Measurements from ENCODE around the gene PIGQ. TPM values are rescaled to one million over a fixed set of nuclear protein-coding genes. Genes with fewer than 3 reads are reported as not detected.

The PIGQ gene
- total and polyA plus RNA-seq, 2 of the 13 experiments (the other 11 are each of a cell fraction or from before 2014, with no cell fraction given) = 7.7 to 19.7 TPM

- TF ChIP-seq, protein P1, sequence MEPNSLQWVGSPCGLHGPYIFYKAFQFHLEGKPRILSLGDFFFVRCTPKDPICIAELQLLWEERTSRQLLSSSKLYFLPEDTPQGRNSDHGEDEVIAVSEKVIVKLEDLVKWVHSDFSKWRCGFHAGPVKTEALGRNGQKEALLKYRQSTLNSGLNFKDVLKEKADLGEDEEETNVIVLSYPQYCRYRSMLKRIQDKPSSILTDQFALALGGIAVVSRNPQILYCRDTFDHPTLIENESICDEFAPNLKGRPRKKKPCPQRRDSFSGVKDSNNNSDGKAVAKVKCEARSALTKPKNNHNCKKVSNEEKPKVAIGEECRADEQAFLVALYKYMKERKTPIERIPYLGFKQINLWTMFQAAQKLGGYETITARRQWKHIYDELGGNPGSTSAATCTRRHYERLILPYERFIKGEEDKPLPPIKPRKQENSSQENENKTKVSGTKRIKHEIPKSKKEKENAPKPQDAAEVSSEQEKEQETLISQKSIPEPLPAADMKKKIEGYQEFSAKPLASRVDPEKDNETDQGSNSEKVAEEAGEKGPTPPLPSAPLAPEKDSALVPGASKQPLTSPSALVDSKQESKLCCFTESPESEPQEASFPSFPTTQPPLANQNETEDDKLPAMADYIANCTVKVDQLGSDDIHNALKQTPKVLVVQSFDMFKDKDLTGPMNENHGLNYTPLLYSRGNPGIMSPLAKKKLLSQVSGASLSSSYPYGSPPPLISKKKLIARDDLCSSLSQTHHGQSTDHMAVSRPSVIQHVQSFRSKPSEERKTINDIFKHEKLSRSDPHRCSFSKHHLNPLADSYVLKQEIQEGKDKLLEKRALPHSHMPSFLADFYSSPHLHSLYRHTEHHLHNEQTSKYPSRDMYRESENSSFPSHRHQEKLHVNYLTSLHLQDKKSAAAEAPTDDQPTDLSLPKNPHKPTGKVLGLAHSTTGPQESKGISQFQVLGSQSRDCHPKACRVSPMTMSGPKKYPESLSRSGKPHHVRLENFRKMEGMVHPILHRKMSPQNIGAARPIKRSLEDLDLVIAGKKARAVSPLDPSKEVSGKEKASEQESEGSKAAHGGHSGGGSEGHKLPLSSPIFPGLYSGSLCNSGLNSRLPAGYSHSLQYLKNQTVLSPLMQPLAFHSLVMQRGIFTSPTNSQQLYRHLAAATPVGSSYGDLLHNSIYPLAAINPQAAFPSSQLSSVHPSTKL (CRISPR knock-in tag; IDR thresholded peaks at IDR 0.05) = no peak
- TF ChIP-seq TBP (CRISPR knock-in tag; IDR thresholded peaks at IDR 0.05) (no peak), ZHX1 (CRISPR knock-in tag; IDR thresholded peaks at IDR 0.05; ENCODE audit: low read depth) (no peak), ZC3H13 (CRISPR knock-in tag; IDR thresholded peaks at IDR 0.05) (no peak), MBD4 (IDR thresholded peaks at IDR 0.05; ENCODE audit: borderline replicate concordance, low read length) (no peak)
Observed at GRCh38 chr16:619476-620100, 49.8 kb downstream of the PIGQ start (continued).

All from HepG2 (cell line).